AG09309 (cell line): ENCODE measurements around the gene LYZL6.

Source experiments
- DNase-seq: peaks from one replicate; pipeline ENCODE4 v3.0.0-alpha.2; 2010; ENCODE audit warnings: low read depth
- H3K4me3 ChIP-seq: 2 replicates; pipeline ENCODE4 v1.5.1; 2011; ENCODE audit warnings: mild to moderate bottlenecking, low read depth, low read length, moderate library complexity; ENCODE audit not compliant: control insufficient read depth
- TF ChIP-seq, protein P1 (sequence below): IDR thresholded peaks from 2 replicates; pipeline ENCODE4 v1.5.1; 2011; ENCODE audit warnings: mild to moderate bottlenecking, low read depth, low read length, inconsistent platforms; ENCODE audit not compliant: insufficient read depth, control insufficient read depth; ENCODE audit errors: missing control alignments

Gene LYZL6

DNA sequence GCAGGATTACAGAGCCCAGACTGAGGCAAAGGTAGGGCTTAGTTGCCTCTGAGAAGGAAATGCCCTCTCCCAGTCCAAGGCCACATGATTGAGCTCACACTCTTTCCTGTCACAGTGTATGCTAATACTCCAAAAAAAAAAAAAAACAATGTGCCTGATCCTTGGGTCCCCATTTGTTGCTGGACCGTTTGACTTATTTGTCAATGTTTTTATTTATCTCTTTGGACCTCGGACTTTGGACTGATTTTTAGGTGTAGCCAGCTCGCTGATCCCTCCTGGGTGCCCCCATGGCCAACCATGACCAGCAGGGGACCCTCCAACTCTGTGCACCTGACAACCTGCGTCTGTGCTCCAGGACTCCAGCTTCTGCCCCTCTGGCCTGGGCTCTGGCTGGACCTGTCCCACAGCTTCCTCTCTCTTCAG lies 38.4 kb upstream of the LYZL6 start:
- no peak overlapping the region for H3K4me3 ChIP-seq
- DNase-seq: no peak
- TF ChIP-seq, protein P1, sequence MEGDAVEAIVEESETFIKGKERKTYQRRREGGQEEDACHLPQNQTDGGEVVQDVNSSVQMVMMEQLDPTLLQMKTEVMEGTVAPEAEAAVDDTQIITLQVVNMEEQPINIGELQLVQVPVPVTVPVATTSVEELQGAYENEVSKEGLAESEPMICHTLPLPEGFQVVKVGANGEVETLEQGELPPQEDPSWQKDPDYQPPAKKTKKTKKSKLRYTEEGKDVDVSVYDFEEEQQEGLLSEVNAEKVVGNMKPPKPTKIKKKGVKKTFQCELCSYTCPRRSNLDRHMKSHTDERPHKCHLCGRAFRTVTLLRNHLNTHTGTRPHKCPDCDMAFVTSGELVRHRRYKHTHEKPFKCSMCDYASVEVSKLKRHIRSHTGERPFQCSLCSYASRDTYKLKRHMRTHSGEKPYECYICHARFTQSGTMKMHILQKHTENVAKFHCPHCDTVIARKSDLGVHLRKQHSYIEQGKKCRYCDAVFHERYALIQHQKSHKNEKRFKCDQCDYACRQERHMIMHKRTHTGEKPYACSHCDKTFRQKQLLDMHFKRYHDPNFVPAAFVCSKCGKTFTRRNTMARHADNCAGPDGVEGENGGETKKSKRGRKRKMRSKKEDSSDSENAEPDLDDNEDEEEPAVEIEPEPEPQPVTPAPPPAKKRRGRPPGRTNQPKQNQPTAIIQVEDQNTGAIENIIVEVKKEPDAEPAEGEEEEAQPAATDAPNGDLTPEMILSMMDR: no peak

DNA sequence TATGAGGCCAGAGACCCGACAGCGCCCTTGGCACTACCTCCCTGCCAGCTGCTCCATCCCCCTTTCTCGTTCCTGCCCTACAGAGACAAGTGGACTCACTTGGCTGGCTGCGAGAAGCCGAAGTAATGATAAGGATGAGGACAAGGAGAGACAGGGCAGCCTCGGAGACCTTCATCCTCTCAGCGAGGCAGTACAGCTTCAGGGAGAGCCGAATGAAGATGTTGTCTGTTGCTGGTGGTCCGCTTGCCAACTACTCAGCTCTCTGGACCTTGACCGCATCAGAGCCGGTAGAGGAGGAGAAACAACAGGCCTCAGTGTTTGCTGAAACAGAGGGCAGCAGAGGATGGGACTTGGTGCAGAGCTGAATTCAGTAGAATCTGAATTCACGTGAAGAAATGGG lies 37.7 kb upstream of the LYZL6 start, which contains the start of gene CCL16:
Gene CCL16 (minus strand): TSS at position 252 of the 400 bp plus-strand sequence. CDS start 77 bp downstream, at position 175.
- TF ChIP-seq, protein P1: no peak
- DNase-seq: no peak
- no peak within 1 kb of the TSS for H3K4me3 ChIP-seq

DNA sequence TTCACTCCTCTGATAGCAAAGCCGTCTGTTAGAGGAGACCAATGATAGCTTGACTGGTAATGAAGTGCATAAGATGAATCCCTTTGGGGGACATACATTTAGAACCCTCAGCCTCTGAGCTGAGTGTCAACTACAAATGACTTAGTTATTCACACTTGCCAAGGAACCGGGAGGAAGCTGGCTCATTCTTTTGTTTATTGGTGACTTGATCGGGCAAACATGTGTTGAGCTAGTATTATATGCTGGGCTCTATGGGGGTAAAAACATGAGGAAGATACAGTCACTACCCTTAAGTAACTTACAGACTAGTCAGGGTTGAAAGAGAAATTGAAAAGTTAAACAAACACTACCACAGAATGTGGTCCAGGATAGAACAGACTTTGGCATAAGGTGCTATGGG lies 34.8 kb upstream of the LYZL6 start:
- TF ChIP-seq, protein P1: no peak
- no peak for DNase-seq
- H3K4me3 ChIP-seq: no peak overlapping the region

DNA sequence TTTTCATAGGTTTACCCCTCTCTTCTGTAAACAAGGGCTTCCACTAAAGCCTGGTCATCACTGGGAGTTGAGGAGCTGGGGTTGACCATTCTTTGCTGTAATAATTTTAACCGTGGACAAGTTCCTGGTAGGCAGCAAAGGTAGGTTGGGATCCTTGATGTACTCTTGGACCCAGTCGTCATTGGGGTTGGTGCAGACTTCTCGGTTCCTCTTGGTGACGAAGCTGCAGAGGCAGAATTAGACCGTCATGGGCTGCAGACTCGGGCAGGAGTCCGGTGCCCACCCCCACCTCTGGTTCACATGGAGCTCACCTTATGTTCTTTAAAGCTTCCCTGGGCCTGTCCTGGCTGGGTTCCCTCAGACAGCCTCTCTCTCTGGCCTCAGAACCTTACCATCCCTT lies 34.0 kb upstream of the LYZL6 start:
- no peak overlapping the region for H3K4me3 ChIP-seq
- TF ChIP-seq, protein P1: no peak
- DNase-seq: no peak

DNA sequence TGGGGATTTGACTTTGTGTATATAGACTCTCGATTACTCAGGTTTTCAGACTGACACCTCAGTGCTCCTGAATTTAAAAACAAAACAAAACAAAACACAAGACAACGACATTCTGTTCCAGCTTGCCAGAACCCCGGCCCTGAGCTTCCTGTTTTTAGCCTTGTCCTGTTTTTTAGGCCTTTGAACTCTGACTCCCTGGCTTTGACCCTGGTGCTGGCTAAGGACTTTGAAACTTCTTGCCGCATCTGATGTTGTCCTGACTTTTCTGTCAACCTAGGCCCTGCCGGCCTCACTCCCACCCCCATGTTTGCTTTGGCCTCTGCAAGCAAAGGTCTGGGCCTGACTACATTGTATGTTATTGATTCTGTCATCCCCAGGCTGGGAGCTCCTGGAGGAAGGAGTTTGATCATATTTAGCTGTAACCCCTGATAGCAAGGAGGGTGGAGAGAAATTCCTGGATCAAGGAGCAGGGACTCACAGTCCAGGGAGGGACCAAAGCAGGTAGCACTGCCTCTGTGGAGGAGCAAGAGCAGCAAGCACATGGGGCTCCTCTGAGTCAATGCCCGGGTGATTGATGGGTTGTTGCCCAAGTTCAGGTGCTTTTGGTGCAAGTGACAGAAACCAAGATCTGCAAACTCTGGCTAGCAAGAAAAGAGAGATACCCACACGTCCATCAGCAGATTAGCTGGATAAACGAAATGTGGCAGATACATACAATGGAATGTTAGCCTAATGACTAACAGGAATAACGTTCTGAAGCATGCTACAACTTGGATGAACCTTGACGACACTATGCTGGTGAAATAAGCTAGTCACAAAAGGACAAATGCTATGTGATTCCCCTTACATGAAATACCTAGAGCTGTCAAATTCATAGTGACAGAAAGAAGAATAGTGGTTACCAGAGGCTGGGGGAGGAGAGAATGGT lies 30.1 kb upstream of the LYZL6 start:
- DNase-seq: no peak
- no peak overlapping the region for H3K4me3 ChIP-seq
- TF ChIP-seq, protein P1: no peak

DNA sequence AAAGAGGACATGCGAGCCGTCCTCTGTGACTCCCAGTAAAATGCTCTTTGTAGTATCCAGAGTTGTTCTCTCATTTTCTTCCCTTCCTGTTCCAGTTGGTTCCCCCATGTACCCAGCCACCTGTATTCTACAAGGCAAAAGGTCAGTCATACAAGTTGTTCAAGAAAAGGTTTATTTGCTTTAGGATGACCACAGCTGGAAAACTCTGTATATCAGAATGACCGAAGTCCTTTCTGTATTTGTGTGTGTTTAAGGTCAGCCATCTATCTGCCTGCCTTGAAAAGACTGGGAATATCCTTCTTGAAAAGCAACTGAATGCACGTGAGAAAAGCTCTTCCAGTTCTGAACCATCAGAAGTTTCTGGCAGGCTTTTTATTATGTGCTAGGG lies 29.4 kb upstream of the LYZL6 start:
- H3K4me3 ChIP-seq: no peak overlapping the region
- TF ChIP-seq, protein P1: no peak
- no peak for DNase-seq
